Muscle of leg (tissue), 11 donors: ENCODE results near the gene RB1. TPM values are rescaled to one million over a fixed set of nuclear protein-coding genes. Genes with fewer than 3 reads are reported as not detected.
A peak's percentile ranks its signal among the peaks of the same experiment; 100 is the strongest.

Experiments used
- DNase-seq: peaks from one replicate; pipeline ENCODE4 v3.0.0; 2013
- H3K27ac ChIP-seq: one replicate; pipeline ENCODE4 v1.5.1; 2013; ENCODE audit warnings: mild to moderate bottlenecking, low read length, control low read depth
- H3K27me3 ChIP-seq: one replicate; pipeline ENCODE4 v1.6.1; 2013; ENCODE audit warnings: low read length; ENCODE audit not compliant: control insufficient read depth, insufficient read depth
- H3K36me3 ChIP-seq: one replicate; pipeline ENCODE4 v1.6.1; 2013; ENCODE audit warnings: low read length; ENCODE audit not compliant: control insufficient read depth, insufficient read depth
- H3K4me1 ChIP-seq: one replicate; pipeline ENCODE4 v1.6.1; 2013; ENCODE audit warnings: low read length; ENCODE audit not compliant: control insufficient read depth, insufficient read depth
- H3K4me3 ChIP-seq: one replicate; pipeline ENCODE4 v1.5.1; 2013; ENCODE audit warnings: low read length, control low read depth
- H3K9me3 ChIP-seq: replicated peaks from 2 replicates; pipeline ENCODE4 v1.6.1; 2013; ENCODE audit warnings: low read depth, low read length; ENCODE audit not compliant: control insufficient read depth
- WGBS: methylation state at CpG from one replicate; pipeline ENCODE4 v1.1.5; 2013; ENCODE audit warnings: missing lambda C conversion rate; ENCODE audit not compliant: insufficient coverage; 5-methylcytosine and 5-hydroxymethylcytosine counted together
- polyA plus RNA-seq, 8 donors: library from polyadenylated mRNA; unstranded; fragments of 120-200 nt; gene quantifications; one replicate each; pipeline versions ENCODE4 v1.2.1 to v1.2.3, GENCODE V29; 2013; ENCODE audit warnings: inconsistent platforms in 1 of 8, low replicate concordance in 1 of 8; ENCODE audit not compliant: insufficient read length in 8 of 8, insufficient read depth in 1 of 8
- total RNA-seq: library from RNA; stranded (reverse); fragments of 120-200 nt; gene quantifications from one replicate; pipeline ENCODE4 v1.2.4, GENCODE V29; 2013

Gene RB1
- total and polyA plus RNA-seq, 9 donors: 45.0 to 60.3 (median 51.8) TPM

DNA sequence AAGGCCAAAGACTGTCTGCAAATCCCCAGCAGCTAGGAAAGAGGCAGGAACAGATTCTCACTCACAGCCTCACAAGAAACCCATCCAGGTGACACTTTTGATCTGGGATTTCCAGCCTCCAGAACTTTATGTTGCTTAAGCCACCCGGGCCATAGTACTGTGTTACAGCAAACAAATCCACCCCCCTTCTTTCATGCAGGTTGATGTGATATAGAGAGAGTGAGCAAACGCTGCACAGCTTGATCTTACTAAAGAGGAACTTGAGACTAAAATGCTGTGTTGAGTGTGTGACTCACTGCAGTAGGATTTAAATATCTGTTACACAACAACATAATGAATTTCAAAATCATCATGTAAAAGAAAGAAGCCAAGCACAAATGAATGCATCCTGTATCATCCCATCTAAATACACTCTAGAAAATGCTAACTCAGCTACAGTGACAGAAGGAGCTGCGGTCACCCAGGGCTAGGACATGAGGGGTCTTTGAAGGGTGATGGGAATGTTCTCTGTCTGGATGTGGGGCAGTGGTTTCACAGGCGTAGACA is 197.2 kb downstream of the RB1 start:
- Histone ChIP-seq H3K36me3 (peaks cover 27% of the 10 kb centered on the region), H3K4me3 (no peak overlapping the region), H3K27me3 (no peaks in the 10 kb centered on the region), H3K9me3 (no peaks in the 10 kb centered on the region), H3K4me1 (peaks cover 9% of the 10 kb centered on the region), H3K27ac (peak overlapping the region; percentile 29)
- WGBS: no CpG with 5 or more reads among the region's 4 CpGs
- peak; percentile 57 for DNase-seq

DNA sequence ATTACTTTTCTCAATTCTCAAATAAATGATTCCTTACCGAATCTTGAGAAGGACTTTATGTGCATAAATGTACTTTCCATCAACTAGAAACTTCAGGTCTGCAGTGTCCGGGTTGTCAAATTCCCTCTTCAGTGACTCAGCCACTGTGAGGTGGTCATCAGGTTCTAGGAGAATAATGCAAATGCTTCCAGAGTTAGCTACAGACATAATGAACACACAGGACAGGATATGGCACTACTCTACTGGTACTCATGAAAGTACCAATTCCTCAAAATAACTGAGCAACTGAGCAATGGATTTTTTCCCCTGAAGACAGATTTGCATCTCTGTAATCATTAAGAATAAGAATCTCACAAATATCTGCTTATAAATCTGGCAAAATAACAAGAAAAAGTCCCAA is 198.2 kb downstream of the RB1 start:
- Histone ChIP-seq H3K4me1 (peaks cover 17% of the 10 kb centered on the region), H3K27ac (no peak overlapping the region), H3K36me3 (peaks cover 24% of the 10 kb centered on the region), H3K9me3 (no peaks in the 10 kb centered on the region), H3K4me3 (no peak overlapping the region), H3K27me3 (no peaks in the 10 kb centered on the region)
- WGBS: no CpG with 5 or more reads among the region's 2 CpGs
- DNase-seq: no peak

DNA sequence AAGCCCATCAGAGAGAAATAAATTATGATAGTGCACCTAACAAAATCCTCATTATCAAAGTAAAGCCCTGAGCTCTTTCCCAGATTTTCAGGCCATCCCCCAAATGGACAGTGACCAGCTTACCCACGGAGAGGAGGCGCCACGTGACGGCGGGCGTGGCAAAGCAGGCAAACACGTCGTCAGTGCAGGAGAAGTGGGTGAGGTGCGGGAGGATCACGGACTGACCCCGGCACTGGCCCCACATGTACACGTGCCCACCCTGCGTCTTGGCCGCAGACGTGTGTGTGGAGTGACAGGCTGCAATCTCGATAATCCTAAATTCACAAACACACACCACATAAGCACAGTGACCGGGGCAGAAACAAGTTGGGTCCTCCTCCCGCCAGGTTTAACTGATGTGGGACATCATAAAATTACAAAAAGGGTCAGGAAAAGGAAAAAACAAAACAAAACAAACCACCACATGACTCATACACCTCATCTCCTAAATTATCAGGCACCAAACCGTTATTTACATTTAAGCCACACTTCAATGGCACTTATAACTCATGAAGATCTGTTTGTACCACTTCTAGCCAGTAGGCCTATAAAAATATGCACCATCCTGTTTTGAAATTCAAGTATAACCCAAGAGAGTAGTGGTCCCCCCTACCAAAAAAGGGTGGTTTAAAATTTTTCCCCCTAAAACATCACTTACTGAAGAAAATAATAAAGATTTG is 199.2 kb downstream of the RB1 start:
- Histone ChIP-seq H3K27ac (no peak overlapping the region), H3K9me3 (no peaks in the 10 kb centered on the region), H3K36me3 (peaks cover 25% of the 10 kb centered on the region), H3K4me1 (peaks cover 21% of the 10 kb centered on the region), H3K4me3 (no peak overlapping the region), H3K27me3 (no peaks in the 10 kb centered on the region)
- DNase-seq: no peak
- 89% methylated on average over 10 of the region's 19 CpGs for WGBS

DNA sequence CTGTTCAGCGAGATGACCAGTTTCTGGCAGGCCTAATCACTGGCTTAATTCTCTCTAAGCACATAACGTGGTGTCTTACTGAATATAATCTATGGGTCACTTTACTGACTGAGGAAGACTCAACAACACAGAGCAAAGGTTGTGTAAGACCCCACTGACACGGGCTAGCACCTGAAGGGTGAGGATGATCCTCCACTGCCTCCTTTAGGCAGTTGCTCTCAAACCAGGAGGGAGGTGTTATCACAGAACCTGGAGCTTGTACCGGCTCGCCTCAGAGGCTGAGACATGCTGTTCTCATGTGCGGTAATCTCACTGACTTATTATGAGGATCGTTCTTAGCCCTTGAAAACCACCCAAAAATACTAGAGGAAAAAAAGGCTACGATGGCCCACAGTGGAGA is 201.1 kb downstream of the RB1 start:
- Histone ChIP-seq H3K27ac (peak overlapping the region; percentile 88), H3K36me3 (peaks cover 27% of the 10 kb centered on the region), H3K4me3 (no peak overlapping the region), H3K9me3 (no peaks in the 10 kb centered on the region), H3K4me1 (peaks cover 21% of the 10 kb centered on the region), H3K27me3 (no peaks in the 10 kb centered on the region)
- 79% methylated on average over 4 of the region's 8 CpGs for WGBS
- DNase-seq: no peak

DNA sequence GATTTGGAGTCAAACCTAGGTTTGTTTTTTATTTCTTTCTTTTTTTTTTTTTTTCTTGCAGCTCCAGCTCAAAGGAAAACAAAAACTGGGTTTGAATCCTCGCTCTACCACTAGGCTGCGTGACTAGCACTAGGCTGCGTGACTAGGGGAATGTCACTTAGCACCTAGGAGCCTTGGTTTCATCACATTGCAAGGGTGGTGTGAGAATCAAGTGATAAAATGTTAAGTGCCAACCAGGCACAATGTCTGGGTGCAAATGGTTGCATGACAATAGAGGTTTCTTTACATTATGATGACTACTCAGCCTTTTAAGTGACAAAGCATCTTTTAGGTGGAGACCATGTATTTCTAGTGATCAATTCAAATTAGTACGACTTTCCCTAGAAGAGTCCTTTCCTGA is 201.5 kb downstream of the RB1 start:
- no peak for DNase-seq
- Histone ChIP-seq H3K27ac (peak overlapping the region; percentile 88), H3K4me1 (peaks cover 21% of the 10 kb centered on the region), H3K4me3 (no peak overlapping the region), H3K9me3 (no peaks in the 10 kb centered on the region), H3K36me3 (peaks cover 27% of the 10 kb centered on the region), H3K27me3 (no peaks in the 10 kb centered on the region)
- WGBS: 86% methylated on average over 2 of the region's 4 CpGs

DNA sequence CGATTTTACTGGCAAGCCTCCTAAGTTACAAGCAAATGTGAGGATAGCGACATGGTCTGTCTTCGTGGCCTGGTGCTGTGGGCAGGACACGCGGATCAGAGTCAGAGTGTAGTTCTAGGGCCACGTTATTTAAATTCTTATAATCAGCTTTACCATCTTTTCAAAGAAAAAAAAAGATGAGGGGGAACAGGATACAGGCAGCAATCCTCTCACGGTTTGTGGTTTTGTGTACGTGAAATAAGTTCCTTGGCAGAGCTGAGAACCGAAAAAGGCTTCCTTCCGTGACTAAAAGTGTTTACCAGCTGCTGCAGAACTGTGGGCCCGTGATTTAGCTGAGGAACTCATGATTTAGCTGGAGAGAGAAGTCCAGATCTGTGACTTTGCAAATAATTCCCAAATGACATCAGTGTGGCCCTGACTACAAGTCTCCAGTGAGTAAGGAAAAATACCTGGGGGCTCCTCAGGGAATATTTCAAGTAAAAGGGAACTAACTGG is 202.1 kb downstream of the RB1 start:
- peak overlapping the region; percentile 88 for H3K27ac ChIP-seq
- WGBS: 50% methylated on average over 5 of the region's 11 CpGs
- H3K4me3 ChIP-seq: no peak overlapping the region
- H3K4me1 ChIP-seq: peaks cover 23% of the 10 kb centered on the region
- DNase-seq: peak; percentile 89
- peaks cover 24% of the 10 kb centered on the region for H3K36me3 ChIP-seq
- no peaks in the 10 kb centered on the region for H3K9me3 ChIP-seq
- no peaks in the 10 kb centered on the region for H3K27me3 ChIP-seq

DNA sequence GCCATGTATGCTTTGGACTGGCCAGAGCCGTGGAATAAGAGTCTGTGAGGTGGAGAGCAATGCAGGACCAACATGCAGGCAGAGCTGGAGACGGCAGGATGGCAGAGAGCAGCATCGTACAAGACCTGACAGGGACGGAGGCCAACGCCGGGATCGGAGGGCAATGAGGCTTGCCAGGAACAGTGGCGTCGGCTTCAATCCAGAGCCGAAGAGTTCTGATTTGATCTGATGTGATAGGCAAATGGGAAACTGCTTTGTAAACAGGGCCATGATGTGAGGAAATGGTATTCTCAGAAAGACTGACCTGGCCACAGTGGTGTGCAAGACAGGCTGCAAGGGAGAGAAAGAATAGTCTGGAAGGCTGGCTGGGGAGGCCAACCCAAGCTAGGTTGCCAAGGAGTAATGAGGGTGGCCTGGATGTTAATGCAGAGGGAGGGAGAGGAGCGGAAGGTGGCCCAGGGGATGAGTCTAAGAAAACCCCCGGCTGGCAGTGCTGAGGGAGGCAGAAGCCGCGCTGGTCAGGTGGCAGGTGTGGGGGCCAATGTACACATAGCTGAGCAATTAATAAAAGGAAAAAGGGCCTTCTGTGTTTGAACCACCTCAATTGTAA is 202.6 kb downstream of the RB1 start:
- Histone ChIP-seq H3K36me3 (peaks cover 20% of the 10 kb centered on the region), H3K4me3 (no peak overlapping the region), H3K27ac (peak overlapping the region; percentile 88), H3K27me3 (no peaks in the 10 kb centered on the region), H3K9me3 (no peaks in the 10 kb centered on the region), H3K4me1 (peaks cover 24% of the 10 kb centered on the region)
- DNase-seq: no peak
- WGBS: 73% methylated on average over 12 of the region's 14 CpGs

DNA sequence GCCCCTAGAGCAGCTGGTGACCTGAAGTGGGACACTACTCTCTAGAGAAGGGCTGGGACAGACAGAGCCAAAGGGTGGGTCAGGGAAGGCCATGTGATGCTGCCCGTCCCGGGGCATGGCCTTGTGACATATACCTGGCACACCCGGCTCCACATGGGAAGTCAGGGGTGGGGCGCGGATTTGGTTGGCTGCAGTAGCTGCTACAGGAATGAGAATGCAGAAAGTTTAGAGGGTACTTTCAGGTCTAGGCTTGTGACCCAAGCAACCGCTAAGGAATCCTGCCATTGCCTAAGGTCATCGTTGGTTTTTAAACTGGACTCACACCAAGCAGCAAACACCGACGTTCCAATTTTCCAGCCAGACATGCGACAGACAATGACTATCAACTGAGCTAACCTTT is 203.5 kb downstream of the RB1 start:
- Histone ChIP-seq H3K27me3 (no peaks in the 10 kb centered on the region), H3K36me3 (peaks cover 18% of the 10 kb centered on the region), H3K27ac (no peak overlapping the region), H3K4me3 (no peak overlapping the region), H3K4me1 (peaks cover 28% of the 10 kb centered on the region), H3K9me3 (no peaks in the 10 kb centered on the region)
- WGBS: 93% methylated on average over 9 of the region's 10 CpGs
- no peak for DNase-seq

DNA sequence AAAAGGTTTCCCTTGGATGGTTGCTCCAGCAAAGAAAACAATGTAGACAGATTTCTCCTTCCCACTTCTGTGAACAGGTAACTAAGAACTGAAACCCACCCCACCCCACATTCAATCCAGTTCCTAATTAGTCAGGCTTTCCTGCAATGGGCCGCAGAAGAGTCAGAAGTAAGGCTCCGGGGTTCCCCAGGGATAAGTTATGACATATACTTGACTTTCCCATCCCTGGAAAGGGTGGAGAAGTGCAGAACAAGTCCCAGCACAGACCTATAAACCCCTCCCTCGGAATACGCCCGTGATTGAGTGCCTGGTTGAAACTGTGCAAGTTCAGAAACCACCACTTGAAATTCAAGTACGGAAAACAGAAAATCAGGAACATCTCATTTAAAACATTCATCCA is 204.5 kb downstream of the RB1 start:
- Histone ChIP-seq H3K27ac (no peak overlapping the region), H3K36me3 (peaks cover 20% of the 10 kb centered on the region), H3K9me3 (no peaks in the 10 kb centered on the region), H3K4me3 (no peak overlapping the region), H3K4me1 (peaks cover 28% of the 10 kb centered on the region), H3K27me3 (no peaks in the 10 kb centered on the region)
- no peak for DNase-seq
- 100% methylated on average over 4 of the region's 6 CpGs for WGBS

DNA sequence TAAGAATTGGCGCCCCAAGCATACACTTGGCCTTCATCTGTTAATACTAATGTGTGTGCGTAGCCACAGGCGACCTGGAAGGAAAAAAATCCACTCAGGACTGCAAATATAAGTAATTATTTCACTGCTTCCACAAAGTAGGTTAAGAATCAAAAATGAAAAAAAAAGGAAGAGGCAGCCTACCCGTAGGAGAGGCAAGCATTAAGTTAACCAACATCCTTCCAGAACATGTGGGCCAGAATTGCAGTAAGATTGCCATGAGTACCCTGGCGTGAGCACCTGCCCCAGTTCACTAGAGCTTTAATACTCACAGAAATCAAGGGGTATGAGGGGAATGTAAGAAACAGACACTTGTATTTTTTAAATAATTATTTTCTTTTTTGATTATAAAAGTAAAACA is 207.1 kb downstream of the RB1 start:
- Histone ChIP-seq H3K36me3 (peaks cover 16% of the 10 kb centered on the region), H3K4me1 (peaks cover 20% of the 10 kb centered on the region), H3K27me3 (no peaks in the 10 kb centered on the region), H3K4me3 (no peak overlapping the region), H3K27ac (no peak overlapping the region), H3K9me3 (no peaks in the 10 kb centered on the region)
- WGBS: 100% methylated on average over 1 of the region's 5 CpGs
- DNase-seq: no peak
